Measurements from ENCODE around the gene NAV3. TPM values are rescaled to one million over a fixed set of nuclear protein-coding genes. Genes with fewer than 3 reads are reported as not detected.

The NAV3 gene
- total RNA-seq, 1 experiment from 2014 or later, result 18.0 TPM

DNA sequence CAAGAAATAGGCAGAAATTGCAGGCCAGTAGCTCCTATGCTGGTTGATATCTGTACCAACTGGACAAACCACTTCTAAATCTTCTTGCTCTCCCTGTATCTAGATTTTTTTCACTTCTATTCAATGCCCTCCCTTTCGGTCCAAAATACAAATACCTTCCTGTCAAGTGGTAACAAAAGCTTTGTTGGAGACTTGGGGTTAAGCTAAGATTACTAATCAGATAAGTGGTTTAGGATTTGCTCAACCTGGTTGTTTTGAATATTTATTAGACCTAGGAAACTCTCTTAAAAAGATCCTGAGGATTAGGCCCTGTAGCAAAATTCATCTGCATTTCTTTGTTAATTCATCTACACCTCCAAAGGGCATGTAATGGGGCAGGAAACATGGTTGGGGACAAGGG, 410.1 kb downstream of the NAV3 start:
- CTCF ChIA-PET, result no interaction called here
- H3K4me3 ChIP-seq (ENCODE audit: low read depth, low read length, poor library complexity, severe bottlenecking), result no peak overlapping the region
- POLR2A ChIA-PET (ENCODE audit: low non-redundant PET), result interaction anchor here (0.7 kb wide), 1 partner anchor 40 kb away, joined by 3 read pairs; no protein-coding TSS in a partner anchor

DNA sequence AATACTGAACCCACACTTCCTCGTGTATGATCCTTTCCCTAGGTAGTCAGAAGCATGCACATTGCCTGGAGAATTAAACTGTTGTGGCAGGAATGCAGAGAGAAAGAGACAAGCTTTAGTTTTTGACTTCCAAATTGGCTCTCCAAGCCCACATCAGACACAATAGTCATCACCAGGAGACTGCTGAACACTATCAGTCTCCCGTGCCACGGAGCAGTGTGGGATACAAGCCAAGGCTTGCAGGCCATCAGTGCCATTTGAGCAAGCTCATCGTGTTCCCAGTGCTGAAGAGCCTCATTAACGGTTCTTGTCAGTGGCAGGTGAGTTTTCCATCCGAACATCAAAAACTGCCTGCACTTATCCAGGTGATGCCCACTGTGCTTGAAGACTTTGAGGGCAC, 410.8 kb downstream of the NAV3 start:
- CTCF ChIA-PET, result no interaction called here
- DNase-seq (ENCODE audit: low spot score), result no peak
- Histone ChIP-seq H3K9me3 (ENCODE audit: low read depth, low read length, poor library complexity, severe bottlenecking) (no peaks in the 10 kb centered on the region), H3K36me3 (ENCODE audit: insufficient read depth, low read length, poor library complexity, severe bottlenecking) (no peaks in the 10 kb centered on the region), H3K4me1 (ENCODE audit: insufficient read depth, low read length, poor library complexity, severe bottlenecking) (peaks cover 5% of the 10 kb centered on the region), H3K27me3 (replicated peaks; ENCODE audit: insufficient read depth, low read depth, low read length, poor library complexity) (no peaks in the 10 kb centered on the region), H3K4me3 (ENCODE audit: low read depth, low read length, poor library complexity, severe bottlenecking) (no peak overlapping the region), H3K27ac (ENCODE audit: low read depth, low read length, poor library complexity, severe bottlenecking) (no peak overlapping the region)
- no peak for TF ChIP-seq EZH2 (IDR thresholded peaks at IDR 0.05; ENCODE audit: borderline replicate concordance, low read depth, low read length, poor library complexity, severe bottlenecking)
- TF ChIP-seq, protein P1, sequence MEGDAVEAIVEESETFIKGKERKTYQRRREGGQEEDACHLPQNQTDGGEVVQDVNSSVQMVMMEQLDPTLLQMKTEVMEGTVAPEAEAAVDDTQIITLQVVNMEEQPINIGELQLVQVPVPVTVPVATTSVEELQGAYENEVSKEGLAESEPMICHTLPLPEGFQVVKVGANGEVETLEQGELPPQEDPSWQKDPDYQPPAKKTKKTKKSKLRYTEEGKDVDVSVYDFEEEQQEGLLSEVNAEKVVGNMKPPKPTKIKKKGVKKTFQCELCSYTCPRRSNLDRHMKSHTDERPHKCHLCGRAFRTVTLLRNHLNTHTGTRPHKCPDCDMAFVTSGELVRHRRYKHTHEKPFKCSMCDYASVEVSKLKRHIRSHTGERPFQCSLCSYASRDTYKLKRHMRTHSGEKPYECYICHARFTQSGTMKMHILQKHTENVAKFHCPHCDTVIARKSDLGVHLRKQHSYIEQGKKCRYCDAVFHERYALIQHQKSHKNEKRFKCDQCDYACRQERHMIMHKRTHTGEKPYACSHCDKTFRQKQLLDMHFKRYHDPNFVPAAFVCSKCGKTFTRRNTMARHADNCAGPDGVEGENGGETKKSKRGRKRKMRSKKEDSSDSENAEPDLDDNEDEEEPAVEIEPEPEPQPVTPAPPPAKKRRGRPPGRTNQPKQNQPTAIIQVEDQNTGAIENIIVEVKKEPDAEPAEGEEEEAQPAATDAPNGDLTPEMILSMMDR (conservative IDR thresholded peaks at IDR 0.05; ENCODE audit: low read depth, low read length), result no peak
- intact Hi-C loops (cut with micrococcal nuclease; ENCODE audit: unreplicated experiment), result no loop called here
- no TSS peak for BruUV-seq (replicated peaks)
- POLR2A ChIA-PET (ENCODE audit: low non-redundant PET), result no interaction called here

More for the DNA sequence above, 410.1 kb downstream of the NAV3 start:
- no peaks in the 10 kb centered on the region for H3K36me3 ChIP-seq (ENCODE audit: insufficient read depth, low read length, poor library complexity, severe bottlenecking)
- no peaks in the 10 kb centered on the region for H3K9me3 ChIP-seq (ENCODE audit: low read depth, low read length, poor library complexity, severe bottlenecking)
- H3K27me3 ChIP-seq (replicated peaks; ENCODE audit: insufficient read depth, low read depth, low read length, poor library complexity), result no peaks in the 10 kb centered on the region
- BruUV-seq (replicated peaks), result no TSS peak
- no peak for TF ChIP-seq EZH2 (IDR thresholded peaks at IDR 0.05; ENCODE audit: borderline replicate concordance, low read depth, low read length, poor library complexity, severe bottlenecking)
- peaks cover 5% of the 10 kb centered on the region for H3K4me1 ChIP-seq (ENCODE audit: insufficient read depth, low read length, poor library complexity, severe bottlenecking)
- no peak overlapping the region for H3K27ac ChIP-seq (ENCODE audit: low read depth, low read length, poor library complexity, severe bottlenecking)
- peak; percentile 33 for DNase-seq (ENCODE audit: low spot score)
- intact Hi-C loops (cut with micrococcal nuclease; ENCODE audit: unreplicated experiment), result no loop called here

DNA sequence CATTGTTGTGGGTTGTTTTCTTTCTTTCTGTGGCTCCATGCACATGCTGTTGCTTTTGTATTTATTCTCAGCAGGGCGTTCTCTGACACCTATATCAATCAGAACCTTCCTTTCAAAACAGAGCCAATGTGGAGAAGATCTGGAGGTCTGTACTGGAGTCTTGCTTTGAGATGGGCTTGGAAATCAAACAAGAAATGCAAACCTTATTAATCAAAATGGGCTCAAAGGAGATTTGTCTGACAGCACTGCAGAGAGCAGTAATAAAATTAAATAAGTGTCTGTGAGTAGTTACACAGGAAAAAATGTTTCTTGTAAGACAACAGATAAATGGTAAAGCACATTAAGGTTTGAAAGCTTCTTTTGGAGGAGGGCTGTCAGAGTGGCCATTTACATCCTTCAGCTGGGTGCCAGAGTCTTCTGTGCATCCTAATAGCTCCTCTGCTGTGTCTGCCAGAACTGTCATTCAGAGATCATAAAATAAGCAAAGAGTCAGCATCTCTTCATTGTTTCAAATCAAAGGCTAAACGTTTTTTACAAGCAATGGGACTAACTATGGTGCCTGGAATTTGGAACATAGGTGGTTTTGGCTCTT, 414.3 kb downstream of the NAV3 start:
- POLR2A ChIA-PET (ENCODE audit: low non-redundant PET), result no interaction called here
- H3K9me3 ChIP-seq (ENCODE audit: low read depth, low read length, poor library complexity, severe bottlenecking), result no peaks in the 10 kb centered on the region
- peaks cover 5% of the 10 kb centered on the region for H3K4me1 ChIP-seq (ENCODE audit: insufficient read depth, low read length, poor library complexity, severe bottlenecking)
- TF ChIP-seq, protein P1 (conservative IDR thresholded peaks at IDR 0.05; ENCODE audit: low read depth, low read length), result no peak
- TF ChIP-seq EZH2 (IDR thresholded peaks at IDR 0.05; ENCODE audit: borderline replicate concordance, low read depth, low read length, poor library complexity, severe bottlenecking), result no peak
- no peaks in the 10 kb centered on the region for H3K36me3 ChIP-seq (ENCODE audit: insufficient read depth, low read length, poor library complexity, severe bottlenecking)
- H3K4me3 ChIP-seq (ENCODE audit: low read depth, low read length, poor library complexity, severe bottlenecking), result no peak overlapping the region
- BruUV-seq (replicated peaks), result no TSS peak
- no peak for DNase-seq (ENCODE audit: low spot score)
- H3K27ac ChIP-seq (ENCODE audit: low read depth, low read length, poor library complexity, severe bottlenecking), result no peak overlapping the region
- no peaks in the 10 kb centered on the region for H3K27me3 ChIP-seq (replicated peaks; ENCODE audit: insufficient read depth, low read depth, low read length, poor library complexity)
- intact Hi-C loops (cut with micrococcal nuclease; ENCODE audit: unreplicated experiment), result no loop called here
- CTCF ChIA-PET, result no interaction called here

DNA sequence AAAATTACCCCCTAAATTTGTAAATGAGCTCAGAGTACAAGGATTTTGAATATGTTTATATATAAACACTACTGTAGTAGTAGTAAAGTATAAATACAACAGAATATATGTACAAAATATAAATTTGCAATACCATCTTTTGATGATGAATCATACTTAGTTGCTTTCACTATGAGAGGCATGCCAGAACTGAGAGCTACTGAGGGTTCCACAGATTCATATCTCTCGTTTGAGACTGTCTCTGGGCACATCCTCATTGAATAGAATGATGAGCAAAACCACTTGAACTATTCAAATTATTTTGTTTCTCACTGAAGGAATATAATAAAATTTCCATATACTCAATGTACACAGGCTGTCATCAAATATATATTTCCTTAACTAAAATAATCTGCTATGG, 417.6 kb downstream of the NAV3 start:
- Histone ChIP-seq H3K4me1 (ENCODE audit: insufficient read depth, low read length, poor library complexity, severe bottlenecking) (no peaks in the 10 kb centered on the region), H3K27ac (ENCODE audit: low read depth, low read length, poor library complexity, severe bottlenecking) (no peak overlapping the region), H3K4me3 (ENCODE audit: low read depth, low read length, poor library complexity, severe bottlenecking) (no peak overlapping the region), H3K36me3 (ENCODE audit: insufficient read depth, low read length, poor library complexity, severe bottlenecking) (no peaks in the 10 kb centered on the region), H3K9me3 (ENCODE audit: low read depth, low read length, poor library complexity, severe bottlenecking) (no peaks in the 10 kb centered on the region), H3K27me3 (replicated peaks; ENCODE audit: insufficient read depth, low read depth, low read length, poor library complexity) (no peaks in the 10 kb centered on the region)
- ChIA-PET CTCF (no interaction called here), POLR2A (ENCODE audit: low non-redundant PET) (no interaction called here)
- no peak for DNase-seq (ENCODE audit: low spot score)
- no peak for TF ChIP-seq EZH2 (IDR thresholded peaks at IDR 0.05; ENCODE audit: borderline replicate concordance, low read depth, low read length, poor library complexity, severe bottlenecking)
- TF ChIP-seq, protein P1 (conservative IDR thresholded peaks at IDR 0.05; ENCODE audit: low read depth, low read length), result no peak
- intact Hi-C loops (cut with micrococcal nuclease; ENCODE audit: unreplicated experiment), result no loop called here
- BruUV-seq (replicated peaks), result no TSS peak

Measured in A673 (cell line).